ENCODE results near the gene DIS3L2. TPM values are rescaled to one million over a fixed set of nuclear protein-coding genes. Genes with fewer than 3 reads are reported as not detected.

DIS3L2 gene
- total and polyA plus RNA-seq, 2 of the 8 experiments (the other 6 are each of a cell fraction or from before 2014, with no cell fraction given): 11.5 to 21.6 TPM

DNA sequence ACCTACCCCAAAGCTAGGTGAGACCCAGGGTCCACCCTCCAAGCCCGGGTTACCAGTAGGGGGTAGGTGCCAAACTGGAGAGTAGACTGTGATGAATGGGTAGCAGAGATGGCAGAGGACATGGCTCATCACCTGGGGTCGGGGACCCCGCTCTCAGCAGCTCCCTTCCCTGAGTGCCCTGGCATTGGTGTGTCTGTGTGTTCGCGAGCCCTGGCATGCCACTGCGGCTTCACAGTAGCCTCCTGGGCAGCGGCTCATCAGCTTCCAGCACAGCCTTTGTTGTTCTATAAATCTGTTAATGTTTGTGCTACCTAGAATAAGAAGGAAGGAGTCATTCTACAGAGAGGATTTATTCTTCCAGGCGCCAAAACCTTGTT, 354.4 kb downstream of the DIS3L2 start (continued):
- TF ChIP-seq RFX5 (IDR thresholded peaks at IDR 0.05; ENCODE audit: borderline replicate concordance, low read depth, low read length) (no peak), CHD7 (IDR thresholded peaks at IDR 0.05; ENCODE audit: insufficient replicate concordance, low read length) (no peak), EZH2 (IDR thresholded peaks at IDR 0.05; ENCODE audit: low read depth, low read length, severe bottlenecking) (no peak)

All from H1 (cell line).